HCT116 (cell line): ENCODE results near the gene PIK3C2A.
"Not testable (repeated sequence)": the region's sequence is repeated elsewhere in the genome, so short reads cannot be mapped to it uniquely, and the experiment has no call there.

Source experiments
- EZH2 ChIP-seq: fragments of 200-600 bp; sonication (generic); IDR thresholded peaks from 2 replicates; pipeline ENCODE4 v1.6.1; 2017; ENCODE audit warnings: antibody characterized with exemption, mixed run types
- EZH2phosphoT487 ChIP-seq: fragments of 200-600 bp; IDR thresholded peaks from 2 replicates; pipeline ENCODE4 v1.6.1; 2018; ENCODE audit warnings: antibody characterized with exemption, borderline replicate concordance
- POLR2A ChIP-seq: IDR thresholded peaks from 2 replicates; pipeline ENCODE4 v1.7.0; 2011; ENCODE audit warnings: borderline replicate concordance; ENCODE audit not compliant: insufficient read depth, insufficient read length; ENCODE audit errors: extremely low read depth
- POLR2AphosphoS5 ChIP-seq: IDR thresholded peaks from 2 replicates; pipeline ENCODE4 v1.6.1; 2011; ENCODE audit warnings: mild to moderate bottlenecking, low read depth, low read length, moderate library complexity
- SIN3A ChIP-seq: IDR thresholded peaks from 2 replicates; pipeline ENCODE4 v1.6.1; 2012; ENCODE audit warnings: low read depth
- TF ChIP-seq, protein P1 (sequence below), 3 experiments: fragments of 200-600 bp in 1 of 3; sonication (generic) in 1 of 3; IDR thresholded peaks in 2 of 3; conservative IDR thresholded peaks in 1 of 3; 2 replicates each; pipeline ENCODE4 v1.5.1; 2012 to 2017; ENCODE audit warnings: low read depth in 2 of 3, low read length in 2 of 3, antibody characterized with exemption in 1 of 3, borderline replicate concordance in 1 of 3, control low read depth in 1 of 3, mild to moderate bottlenecking in 1 of 3, mixed read lengths in 1 of 3, mixed run types in 1 of 3, moderate library complexity in 1 of 3; ENCODE audit not compliant: insufficient read depth in 1 of 3

DNA sequence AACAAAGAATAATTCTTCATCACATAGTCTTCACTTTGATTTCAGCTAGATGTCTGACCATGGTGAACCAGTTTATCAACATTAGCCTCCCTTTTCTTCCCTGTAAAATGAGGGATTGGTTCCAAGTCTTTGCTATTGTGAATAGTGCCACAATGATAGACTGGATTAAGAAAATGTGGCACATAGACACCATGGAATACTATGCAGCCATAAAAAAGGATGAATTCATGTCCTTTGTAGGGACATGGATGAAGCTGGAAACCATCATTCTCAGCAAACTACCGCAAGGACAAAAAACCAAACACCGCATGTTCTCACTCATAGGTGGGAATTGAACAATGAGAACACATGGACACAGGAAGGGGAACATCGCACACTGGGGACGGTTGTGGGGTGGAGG is 35.2 kb upstream of the PIK3C2A start:
- not testable (repeated sequence) for TF ChIP-seq POLR2A, POLR2AphosphoS5, EZH2phosphoT487, SIN3A, EZH2
- TF ChIP-seq, protein P1, sequence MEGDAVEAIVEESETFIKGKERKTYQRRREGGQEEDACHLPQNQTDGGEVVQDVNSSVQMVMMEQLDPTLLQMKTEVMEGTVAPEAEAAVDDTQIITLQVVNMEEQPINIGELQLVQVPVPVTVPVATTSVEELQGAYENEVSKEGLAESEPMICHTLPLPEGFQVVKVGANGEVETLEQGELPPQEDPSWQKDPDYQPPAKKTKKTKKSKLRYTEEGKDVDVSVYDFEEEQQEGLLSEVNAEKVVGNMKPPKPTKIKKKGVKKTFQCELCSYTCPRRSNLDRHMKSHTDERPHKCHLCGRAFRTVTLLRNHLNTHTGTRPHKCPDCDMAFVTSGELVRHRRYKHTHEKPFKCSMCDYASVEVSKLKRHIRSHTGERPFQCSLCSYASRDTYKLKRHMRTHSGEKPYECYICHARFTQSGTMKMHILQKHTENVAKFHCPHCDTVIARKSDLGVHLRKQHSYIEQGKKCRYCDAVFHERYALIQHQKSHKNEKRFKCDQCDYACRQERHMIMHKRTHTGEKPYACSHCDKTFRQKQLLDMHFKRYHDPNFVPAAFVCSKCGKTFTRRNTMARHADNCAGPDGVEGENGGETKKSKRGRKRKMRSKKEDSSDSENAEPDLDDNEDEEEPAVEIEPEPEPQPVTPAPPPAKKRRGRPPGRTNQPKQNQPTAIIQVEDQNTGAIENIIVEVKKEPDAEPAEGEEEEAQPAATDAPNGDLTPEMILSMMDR (IDR thresholded peaks at IDR 0.05 in 2 of 3, conservative IDR thresholded peaks at IDR 0.05 in 1 of 3; ENCODE audit: borderline replicate concordance in 1 of 3, insufficient read depth in 1 of 3, low read depth in 2 of 3, low read length in 2 of 3), result not testable (repeated sequence)
